Measurements from ENCODE around the gene LPGAT1.
A peak's percentile ranks its signal among the peaks of the same experiment; 100 is the strongest.

The LPGAT1 gene

DNA sequence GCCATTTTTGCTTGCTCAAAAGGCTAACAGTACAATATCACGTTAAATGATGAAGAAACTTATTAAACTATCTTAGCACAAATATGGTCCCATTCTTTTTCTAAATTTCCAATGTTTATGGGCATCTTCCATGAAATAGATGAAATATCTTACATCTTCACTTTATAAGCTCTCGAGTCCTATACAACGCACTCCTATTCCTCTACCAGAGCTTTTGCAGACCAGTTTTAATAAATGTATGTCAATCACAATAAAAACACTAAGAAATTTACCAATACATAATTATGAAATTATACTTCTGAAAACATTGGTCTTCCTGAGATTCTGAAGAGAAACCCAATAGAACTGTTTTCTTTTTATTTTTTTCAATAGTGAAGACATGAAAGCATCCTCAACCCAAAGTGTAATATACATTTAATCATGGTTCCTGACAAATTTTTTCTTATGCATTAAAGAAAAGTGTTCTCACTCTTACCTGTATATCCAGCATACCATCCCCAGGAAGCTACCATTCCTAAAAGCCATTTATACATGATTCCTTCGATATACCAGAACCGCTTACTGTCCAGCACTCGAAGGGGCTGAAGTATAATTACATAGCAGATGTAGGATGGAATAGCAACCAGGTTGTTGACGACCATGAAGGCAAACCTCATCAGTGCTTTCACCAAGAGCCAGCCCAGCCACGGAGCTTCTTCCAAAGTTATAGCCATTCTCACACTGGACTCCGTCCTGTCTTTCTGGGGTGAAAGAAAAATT is 1.8 kb downstream of the LPGAT1 start:
- no peak for DNase-seq (ENCODE audit: low read depth in 2 of 2)

DNA sequence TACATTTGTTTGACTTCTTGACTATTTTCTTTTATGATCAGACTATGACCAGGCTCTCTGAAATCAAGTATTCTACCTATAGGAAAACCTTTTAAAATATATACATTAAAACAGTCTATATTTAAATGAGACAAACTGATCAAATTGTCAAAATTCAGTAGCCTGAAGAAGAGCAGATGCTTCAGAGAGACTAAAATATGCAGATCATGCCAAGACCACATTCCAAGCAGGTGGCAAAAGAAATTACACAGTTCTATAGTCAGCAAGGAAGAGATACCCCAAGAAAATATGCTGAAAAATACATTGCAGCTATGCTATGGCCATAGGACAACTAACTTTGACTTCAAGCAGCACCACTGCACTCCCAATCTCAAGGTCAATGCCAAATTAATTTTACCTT is 3.5 kb downstream of the LPGAT1 start:
- no peak for DNase-seq (ENCODE audit: low read depth in 2 of 2)

DNA sequence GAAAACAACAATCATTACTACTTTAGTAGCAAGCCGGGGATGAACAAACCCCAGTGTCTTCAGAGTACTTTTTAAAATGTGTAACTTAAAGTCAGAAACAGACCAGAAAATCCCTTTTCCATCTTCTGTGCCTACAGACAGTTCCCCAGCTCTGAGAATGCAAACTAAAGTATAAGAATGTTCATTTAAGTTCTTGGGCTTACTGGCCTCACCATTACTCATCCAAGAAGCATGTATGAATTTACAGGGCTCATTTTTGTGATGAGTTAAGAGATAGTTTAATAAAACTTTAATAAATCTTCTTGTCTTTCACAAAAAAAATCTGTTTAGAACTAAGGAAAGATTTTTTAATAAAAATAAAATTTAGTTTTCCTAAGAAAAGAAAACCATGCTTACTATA is 4.6 kb downstream of the LPGAT1 start:
- DNase-seq (ENCODE audit: low read depth in 2 of 2): peak; percentile 46 to 48

DNA sequence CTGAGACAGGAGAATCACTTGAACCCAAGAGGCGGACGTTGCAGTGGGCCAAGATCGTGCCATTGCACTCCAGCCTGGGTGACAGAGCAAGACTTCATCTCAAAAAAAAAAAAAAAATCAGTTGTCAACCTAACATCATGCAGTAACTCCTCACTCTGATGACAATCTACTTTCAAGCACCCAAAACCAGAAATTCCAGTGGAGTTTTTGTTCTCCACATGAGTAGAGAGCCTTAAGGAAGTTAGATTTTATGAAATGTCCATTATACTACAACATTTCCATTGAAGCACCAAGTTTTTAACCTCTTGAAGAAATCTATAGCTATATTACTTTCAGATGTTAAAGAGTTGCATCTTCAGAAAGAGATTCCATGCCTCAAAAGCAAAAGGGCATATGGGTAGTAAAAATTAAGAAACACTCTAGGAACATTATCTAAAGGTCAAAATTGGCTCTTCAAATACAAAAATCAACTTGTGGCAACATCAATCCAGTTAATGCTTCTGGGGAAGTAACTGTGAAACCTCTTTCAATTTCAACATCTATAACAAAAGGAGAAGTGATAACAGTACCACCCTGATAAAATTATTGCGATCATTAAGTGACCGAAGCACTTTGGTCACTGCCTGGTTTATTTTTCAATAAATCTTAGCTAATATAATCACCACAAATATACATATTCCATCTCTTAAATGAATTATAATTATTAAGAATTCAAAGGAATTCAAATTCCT is 7.7 kb downstream of the LPGAT1 start:
- DNase-seq (ENCODE audit: low read depth in 2 of 2): no peak

DNA sequence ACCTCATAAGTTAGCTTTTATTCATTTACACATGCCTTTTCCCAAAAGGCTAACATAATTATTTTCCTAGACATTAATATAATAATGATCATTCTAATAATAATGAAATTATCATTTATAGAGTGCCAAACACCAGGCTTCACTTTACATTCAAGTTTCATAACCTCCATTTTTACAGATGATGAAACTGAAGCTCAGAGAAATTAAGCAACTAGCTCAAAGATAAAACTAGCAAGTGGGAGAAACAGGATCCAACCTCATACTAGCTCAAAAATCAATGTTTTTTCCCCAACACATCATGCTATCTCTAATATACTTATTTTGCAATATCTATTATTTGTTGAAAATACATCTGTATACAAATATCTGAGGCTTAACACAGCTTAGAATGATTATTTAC is 14.0 kb downstream of the LPGAT1 start:
- no peak for DNase-seq (ENCODE audit: low read depth in 2 of 2)

DNA sequence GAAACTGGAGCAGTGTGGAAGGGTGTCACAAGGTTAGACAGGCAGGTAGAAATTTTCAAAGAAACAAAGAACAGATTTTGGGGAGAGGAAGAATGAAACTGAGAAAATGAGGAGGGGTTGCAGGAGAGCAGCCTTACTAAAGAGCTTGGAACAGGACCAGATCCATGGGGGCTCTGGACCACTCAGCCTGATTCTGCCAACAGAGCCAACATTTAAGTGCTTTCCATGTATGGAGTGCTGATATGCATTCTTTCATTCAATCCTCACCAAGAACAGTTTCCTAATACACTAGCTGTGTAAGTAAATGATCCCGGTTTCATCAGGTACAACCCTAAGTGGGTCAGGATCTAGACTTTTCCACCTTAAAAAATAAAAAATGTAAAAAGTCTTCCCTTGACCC is 16.2 kb downstream of the LPGAT1 start:
- no peak for DNase-seq (ENCODE audit: low read depth in 2 of 2)

DNA sequence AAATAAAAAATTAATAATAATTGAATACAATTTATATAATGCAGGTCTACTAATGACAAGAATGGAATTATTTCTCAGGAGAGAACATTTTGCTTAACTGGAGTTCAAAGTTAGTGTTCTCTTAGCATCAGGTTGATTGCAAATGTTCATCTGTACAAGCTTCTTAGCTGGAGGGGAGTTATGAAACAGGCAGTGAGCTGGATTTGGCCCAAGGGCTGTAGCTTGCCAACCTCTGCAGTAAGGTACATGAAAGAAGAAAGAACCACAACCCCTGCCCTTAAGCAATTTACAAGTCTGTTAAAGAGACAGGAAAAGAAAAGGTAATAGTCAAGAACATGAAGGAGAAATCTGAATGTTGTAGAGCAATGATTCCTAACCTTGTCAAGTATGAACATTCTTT is 17.0 kb downstream of the LPGAT1 start:
- DNase-seq (ENCODE audit: low read depth in 2 of 2): no peak

DNA sequence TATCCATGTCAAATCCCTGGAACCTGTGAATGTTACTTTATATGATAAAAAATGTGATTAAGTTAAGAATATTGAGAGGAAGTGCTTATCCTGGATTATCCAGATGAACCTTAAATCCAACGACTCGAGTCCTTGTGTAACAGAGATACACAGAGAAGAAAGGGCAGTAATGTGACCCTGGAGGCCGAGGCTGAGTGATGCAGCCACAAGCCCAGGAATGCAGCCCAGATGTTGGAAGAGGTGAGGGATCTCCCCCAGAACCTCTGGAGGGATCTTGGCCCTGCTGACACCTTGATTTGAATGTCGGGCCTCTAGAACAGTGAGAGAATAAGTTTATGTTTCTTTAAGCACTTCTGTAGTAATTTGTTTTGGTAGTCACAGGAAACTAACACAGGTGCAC is 18.0 kb downstream of the LPGAT1 start:
- DNase-seq (ENCODE audit: low read depth in 2 of 2): no peak

DNA sequence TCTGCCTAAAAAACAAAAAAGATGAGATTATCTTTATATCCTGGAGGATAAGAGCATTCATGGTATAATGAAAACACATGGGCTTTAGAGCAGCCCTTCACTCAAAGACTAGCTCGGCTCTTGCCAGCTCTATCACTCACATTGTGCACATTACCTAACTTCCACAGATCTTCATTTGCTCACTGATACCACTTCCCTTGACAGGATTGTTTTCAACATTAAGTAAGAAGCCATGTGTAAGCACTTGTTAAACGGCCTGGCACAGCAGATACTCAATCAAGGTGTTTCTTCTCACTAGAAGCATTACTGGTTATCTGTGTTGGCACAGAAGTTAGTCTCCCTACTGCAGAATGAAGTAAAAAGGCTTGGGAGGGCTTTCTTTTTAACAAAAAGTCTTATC is 18.7 kb downstream of the LPGAT1 start:
- DNase-seq (ENCODE audit: low read depth in 2 of 2): no peak

DNA sequence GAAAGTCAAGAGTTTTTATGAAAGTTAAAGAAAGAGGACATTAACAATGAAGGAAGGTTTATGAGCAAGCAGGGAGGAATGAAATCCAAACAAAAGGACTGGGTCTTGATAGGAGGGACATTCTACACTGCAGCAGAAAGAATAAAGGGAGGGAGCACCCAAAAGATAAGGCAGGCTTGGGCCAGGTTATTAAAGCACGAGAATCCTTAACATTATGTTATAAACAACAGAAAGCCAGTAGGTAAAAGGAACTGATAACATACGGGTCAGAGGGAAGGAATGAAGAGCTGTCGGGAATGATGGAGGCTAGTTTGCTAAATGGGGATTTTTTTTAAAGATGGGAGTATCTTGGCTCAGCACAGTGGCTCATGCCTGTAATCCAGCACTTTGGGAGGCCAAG is 19.4 kb downstream of the LPGAT1 start:
- DNase-seq (ENCODE audit: low read depth in 2 of 2): no peak

DNA sequence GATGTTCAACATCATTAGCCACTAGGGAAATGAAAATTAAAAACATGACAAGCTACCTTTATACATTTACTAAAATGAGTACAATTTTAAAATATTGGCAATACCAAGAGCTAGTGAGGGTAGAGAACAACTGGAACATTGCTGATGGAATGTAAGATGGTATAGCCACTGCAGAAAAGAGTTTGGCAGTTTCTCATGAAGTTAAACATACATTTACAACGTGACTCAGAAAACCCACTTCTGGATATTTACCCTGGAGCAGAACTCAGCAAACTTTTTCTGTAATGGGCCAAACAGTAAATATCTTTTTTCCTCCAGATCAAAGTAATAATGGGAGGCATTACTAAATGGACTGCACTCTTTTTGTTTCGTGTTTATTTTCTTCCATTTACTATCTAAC is 22.1 kb downstream of the LPGAT1 start:
- DNase-seq (ENCODE audit: low read depth in 2 of 2): no peak

DNA sequence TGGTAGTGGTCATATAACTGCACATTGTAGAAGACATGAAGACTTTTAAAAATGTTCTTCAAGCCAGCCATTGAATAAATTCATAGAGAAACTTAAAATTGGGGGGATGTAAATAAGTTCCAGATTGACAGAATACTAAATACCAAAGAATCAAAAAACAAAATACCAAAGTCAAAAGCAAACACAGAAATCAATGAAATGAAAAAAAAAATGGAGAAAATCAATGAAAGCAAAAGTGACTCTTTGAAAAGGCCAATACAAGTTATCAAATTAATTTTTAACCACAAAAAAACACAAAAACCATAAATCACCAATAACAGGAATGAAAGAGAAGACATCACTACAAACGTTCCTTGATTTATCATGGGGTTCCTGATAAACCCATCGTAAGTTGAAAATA is 25.6 kb downstream of the LPGAT1 start:
- no peak for DNase-seq (ENCODE audit: low read depth in 2 of 2)

DNA sequence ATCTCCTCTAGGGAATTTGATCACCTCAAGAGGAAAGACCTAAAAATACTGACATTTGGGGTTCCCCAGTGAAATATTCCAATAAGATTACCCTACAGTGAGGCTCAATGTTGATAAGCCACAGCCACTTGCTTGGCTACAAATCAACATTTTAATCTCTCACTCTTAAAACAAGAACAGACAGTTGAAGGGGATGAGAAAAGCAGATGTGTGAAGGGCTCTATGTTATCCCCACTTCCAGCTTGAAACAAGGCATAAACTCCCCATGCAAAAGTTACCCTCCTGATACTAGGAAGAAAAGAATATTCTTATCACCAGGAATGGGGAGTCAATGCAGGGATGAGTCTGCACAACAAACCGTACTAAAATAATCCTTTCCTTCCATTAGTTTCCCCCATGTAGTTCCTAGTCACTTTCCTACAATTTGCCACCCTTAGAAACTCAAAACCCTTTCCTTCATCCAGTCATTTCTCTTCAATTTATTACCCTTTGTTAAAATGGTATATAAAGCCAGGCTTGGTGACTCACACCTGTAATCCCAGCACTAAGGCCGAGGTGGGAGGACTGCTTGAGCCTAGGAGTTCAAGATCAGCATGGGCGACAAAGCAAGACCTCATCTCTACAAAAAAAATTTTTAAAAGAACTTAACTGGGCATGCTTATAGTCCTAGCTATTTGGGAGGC is 29.5 kb downstream of the LPGAT1 start:
- DNase-seq (ENCODE audit: low read depth in 2 of 2): no peak

DNA sequence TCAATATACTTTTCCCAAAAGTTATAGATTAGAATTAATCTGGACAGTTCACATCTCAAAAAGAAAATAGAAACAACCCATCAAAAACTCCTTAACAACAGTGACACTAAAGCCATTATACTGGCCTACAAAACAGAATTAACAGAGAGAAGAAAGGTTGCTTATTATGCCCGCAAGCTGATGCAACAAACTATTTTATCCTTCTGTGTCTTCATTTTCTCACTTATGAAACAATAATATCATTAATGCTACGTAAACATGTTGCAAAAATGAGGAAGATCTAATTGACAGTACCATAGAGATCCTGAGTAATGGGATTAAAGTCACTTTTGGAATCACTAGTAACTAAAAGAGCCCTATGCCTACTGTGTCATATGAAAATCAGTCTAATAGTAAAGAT is 32.6 kb downstream of the LPGAT1 start:
- DNase-seq (ENCODE audit: low read depth in 2 of 2): no peak

DNA sequence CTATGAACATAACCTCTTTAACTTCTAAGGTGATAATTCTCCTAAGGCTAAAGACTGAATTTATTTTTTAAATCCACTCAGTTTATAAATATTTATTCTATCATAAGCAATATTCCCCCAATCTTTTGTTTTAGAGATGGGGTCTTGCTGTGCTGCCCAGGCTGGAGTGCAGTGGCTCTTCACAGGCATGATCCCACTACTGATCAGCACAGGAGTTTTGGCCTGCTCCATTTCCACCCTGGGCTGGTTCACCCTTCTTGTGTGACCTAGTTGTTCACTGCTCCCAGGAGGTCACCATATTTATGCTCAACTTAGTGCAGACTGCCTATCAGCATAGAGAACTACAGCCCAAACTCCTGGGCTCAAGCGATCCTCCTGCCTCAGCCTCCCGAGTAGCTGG is 38.6 kb downstream of the LPGAT1 start:
- DNase-seq (ENCODE audit: low read depth in 2 of 2): no peak

DNA sequence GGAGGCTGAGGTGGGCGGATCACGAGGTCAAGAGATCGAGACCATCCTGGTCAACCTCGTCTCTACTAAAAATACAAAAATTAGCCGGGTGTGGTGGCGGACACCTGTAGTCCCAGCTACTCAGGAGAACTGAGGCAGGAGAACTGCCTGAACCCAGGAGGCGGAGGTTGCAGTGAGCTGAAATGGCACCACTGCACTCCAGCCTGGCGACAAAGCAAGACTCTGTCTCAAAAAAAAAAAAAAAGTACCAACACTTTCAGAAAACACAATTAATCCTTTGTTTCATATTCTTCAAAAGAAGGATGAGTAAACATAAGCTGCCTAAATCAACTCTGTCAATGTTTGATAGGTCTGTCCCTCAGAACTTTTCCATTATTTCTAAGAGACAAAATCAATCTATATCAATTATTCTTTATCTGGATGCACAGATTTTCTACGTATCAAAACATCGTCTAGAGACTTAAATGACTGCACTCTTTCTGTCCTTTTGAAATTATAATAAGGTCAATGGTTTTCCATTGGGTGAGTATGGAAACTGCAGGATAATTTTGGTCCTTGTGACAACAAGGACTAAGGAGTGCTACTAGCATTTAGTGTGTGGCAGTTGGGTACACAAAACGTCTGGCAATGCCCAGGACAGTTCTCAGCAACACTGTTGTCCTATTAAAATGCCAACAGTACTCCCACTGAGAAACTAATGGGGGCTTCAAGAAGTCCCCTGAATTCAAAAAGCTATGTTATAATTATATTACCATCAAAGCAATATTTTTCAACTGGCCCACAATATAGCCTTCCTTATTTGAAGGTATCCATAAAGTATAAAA is 40.7 kb downstream of the LPGAT1 start:
- no peak for DNase-seq (ENCODE audit: low read depth in 2 of 2)

DNA sequence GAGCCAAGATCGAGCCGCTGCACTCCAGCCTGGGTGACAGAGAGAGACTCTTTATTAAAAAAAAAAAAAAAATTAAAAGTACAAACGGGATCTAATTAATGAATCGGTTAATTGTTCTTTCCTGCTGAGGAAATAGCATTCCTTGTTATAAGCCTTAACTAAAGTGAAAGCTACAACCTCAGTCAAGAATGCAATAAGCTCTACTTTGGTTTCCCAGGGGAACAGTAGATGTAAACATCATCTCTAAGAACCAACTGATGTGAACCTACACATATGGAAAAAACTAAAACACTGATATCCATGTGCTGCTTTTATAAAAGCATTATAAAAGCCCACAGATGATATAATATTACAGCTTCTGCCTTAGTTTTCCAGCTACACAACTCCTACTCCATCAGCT is 41.9 kb downstream of the LPGAT1 start:
- peak; percentile 1 to 18 for DNase-seq (ENCODE audit: low read depth in 2 of 2)

DNA sequence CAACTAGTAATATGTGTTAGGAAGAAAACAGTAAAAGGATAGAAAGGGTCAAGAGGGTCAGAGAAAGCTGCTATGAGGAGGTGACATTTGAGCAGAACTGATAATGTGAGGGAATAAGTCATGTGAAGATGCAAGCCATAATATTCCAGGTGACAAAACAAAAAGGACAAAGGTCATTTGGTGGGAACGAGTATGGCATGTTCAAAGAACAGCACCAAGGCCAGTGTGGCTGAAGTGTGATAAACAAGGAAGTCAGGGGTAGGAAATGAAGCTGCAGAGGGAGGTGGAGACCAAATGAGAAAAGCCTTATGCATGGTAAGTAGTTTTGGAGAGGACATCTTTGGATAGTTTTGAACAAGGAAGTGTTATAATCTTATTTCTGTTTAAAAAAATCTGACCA is 46.7 kb downstream of the LPGAT1 start:
- no peak for DNase-seq (ENCODE audit: low read depth in 2 of 2)

DNA sequence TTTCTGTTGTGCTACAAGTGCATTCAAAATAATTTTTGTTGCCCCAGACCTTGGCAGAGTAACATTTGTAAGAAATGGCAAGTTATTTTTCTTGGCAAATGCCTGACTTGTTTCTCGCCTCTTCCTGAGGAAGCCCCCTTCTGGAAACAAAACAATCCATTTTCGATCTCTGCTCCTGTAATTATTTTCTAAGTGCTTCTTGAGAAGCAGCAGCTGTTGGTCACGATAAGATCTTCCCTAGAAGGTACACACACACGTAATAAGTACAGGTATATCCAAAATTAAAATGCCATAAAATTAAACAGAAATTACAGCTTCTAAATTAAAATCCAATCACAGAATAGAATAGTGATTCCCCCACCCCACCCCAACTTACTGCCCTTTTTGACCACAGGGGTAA is 47.3 kb downstream of the LPGAT1 start:
- DNase-seq (ENCODE audit: low read depth in 2 of 2): no peak

DNA sequence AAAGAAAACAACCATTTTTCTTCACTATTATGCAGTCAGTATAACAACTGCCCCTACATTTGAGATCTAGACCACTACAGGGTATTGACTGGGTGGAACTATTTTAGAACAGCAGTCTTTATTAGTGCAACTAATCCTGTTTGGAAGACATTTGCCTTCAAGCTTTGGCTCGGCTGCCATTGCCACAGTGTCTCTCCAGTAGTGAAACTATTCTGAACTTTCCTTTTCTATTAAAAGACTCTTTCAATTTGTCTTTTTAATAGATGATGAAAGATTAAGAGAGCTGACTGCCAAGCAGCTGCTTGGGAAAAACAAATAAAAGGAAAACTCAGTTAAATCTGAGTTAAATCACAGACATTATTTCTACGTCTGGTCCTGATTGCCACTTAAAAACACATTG is 49.3 kb downstream of the LPGAT1 start:
- no peak for DNase-seq (ENCODE audit: low read depth in 2 of 2)

DNA sequence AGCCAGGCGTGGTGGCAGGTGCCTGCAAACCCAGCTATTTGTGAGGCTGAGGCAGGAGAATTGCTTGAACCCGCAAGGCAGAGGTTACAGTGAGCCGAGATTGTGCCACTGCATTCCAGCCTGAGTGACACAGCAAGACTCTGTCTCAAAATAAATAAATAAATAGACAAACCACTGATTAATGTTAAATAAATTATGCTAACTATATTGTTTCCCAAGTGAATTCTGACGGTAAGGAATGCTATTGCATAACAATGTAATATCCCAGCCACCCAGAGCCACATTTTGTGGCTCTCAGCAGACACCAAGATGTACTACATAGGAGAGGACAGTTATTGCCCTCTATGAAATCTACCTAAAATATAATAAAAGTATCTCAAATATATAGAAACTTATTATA is 55.4 kb downstream of the LPGAT1 start:
- no peak for DNase-seq (ENCODE audit: low read depth in 2 of 2)

DNA sequence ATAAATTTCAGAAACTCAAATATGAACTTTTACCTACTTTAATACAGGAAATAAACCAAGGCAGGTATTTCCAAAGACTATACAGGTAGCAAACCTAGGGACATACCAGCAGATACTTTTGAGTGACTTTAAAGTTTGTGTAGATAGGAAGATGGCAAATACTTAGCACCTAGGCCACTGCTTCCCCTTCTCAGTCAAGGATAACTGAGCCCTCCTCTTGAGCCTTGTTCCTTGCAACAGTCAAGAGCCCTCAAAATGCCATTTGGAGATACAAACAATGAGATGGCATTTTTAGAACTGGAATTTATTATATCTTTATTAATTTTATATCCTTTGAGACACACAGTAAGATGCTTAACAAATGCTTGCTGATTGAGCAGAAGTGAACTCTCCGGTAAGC is 65.9 kb downstream of the LPGAT1 start:
- DNase-seq (ENCODE audit: low read depth in 2 of 2): no peak
